Gastroesophageal sphincter (tissue), 3 donors: Measurements from ENCODE around the gene KIAA1755.

Source experiments
- POLR2AphosphoS5 ChIP-seq: sonication (generic); formaldehyde crosslinking; IDR thresholded peaks from one replicate; pipeline ENCODE4 v1.6.1; 2017; ENCODE audit warnings: antibody characterized with exemption
- TF ChIP-seq, protein P1 (sequence below), 4 experiments: fragments of 200-600 bp in 2 of 4; fragments of 450-650 bp in 2 of 4; sonication (generic) in 1 of 4; IDR thresholded peaks; one replicate each; pipeline ENCODE4 v1.5.1; 2017 to 2019; ENCODE audit warnings: antibody characterized with exemption in 4 of 4, mild to moderate bottlenecking in 2 of 4, moderate library complexity in 2 of 4

DNA sequence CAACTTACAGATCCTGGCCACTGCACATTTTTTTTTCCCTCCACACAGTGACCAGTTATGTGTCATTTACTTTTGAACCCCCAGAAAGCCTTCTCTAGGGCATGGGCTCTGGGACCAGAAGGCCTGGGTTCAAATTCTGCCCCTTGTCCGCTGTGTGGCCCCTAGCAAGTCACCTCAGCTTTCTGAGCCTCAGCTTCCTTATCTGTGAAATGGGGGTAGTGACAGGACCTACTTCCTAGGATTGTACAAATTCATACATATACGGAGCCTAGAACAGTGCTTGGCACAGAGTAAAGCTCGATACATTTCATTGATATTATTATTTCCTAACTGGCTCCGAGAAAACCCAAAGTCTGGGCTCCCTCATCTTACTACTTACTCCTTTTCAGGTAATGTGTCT lies 45.0 kb upstream of the KIAA1755 start:
- TF ChIP-seq, protein P1, sequence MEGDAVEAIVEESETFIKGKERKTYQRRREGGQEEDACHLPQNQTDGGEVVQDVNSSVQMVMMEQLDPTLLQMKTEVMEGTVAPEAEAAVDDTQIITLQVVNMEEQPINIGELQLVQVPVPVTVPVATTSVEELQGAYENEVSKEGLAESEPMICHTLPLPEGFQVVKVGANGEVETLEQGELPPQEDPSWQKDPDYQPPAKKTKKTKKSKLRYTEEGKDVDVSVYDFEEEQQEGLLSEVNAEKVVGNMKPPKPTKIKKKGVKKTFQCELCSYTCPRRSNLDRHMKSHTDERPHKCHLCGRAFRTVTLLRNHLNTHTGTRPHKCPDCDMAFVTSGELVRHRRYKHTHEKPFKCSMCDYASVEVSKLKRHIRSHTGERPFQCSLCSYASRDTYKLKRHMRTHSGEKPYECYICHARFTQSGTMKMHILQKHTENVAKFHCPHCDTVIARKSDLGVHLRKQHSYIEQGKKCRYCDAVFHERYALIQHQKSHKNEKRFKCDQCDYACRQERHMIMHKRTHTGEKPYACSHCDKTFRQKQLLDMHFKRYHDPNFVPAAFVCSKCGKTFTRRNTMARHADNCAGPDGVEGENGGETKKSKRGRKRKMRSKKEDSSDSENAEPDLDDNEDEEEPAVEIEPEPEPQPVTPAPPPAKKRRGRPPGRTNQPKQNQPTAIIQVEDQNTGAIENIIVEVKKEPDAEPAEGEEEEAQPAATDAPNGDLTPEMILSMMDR (IDR thresholded peaks at IDR 0.05), result no peak
- TF ChIP-seq POLR2AphosphoS5, result no peak
